Measurements from ENCODE around the gene ERVK3-1.

The ERVK3-1 gene

GRCh38 chr19:58355908-58356765, 51.0 kb downstream of the ERVK3-1 start:
- peaks cover 12% of the 10 kb centered on the region for H3K4me1 Mint-ChIP-seq
- DNase-seq (peak; percentile 32), ATAC-seq (peak; percentile 45)
- H3K27ac Mint-ChIP-seq, result no peak overlapping the region
- no peaks in the 10 kb centered on the region for H3K27me3 Mint-ChIP-seq
- H3K36me3 Mint-ChIP-seq (ENCODE audit: low read depth), result peaks cover 4% of the 10 kb centered on the region
- no peak overlapping the region for H3K4me3 Mint-ChIP-seq
- H3K9me3 Mint-ChIP-seq, result no peaks in the 10 kb centered on the region

- H3K27ac Mint-ChIP-seq, result no peak overlapping the region
- H3K4me3 Mint-ChIP-seq, result no peak overlapping the region
- H3K9me3 Mint-ChIP-seq, result no peaks in the 10 kb centered on the region
- no peaks in the 10 kb centered on the region for H3K27me3 Mint-ChIP-seq
- peaks cover 20% of the 10 kb centered on the region for H3K4me1 Mint-ChIP-seq
- DNase-seq, result no peak
- ATAC-seq, result no peak
- peaks cover 4% of the 10 kb centered on the region for H3K36me3 Mint-ChIP-seq (ENCODE audit: low read depth)
These were observed 51.7 kb downstream of the ERVK3-1 start for GRCh38 chr19:58356766-58357480.

GRCh38 chr19:58357481-58358145, 52.4 kb downstream of the ERVK3-1 start:
- Mint-ChIP-seq H3K4me1 (peaks cover 23% of the 10 kb centered on the region), H3K36me3 (ENCODE audit: low read depth) (peaks cover 2% of the 10 kb centered on the region), H3K9me3 (no peaks in the 10 kb centered on the region), H3K27me3 (no peaks in the 10 kb centered on the region), H3K27ac (no peak overlapping the region), H3K4me3 (no peak overlapping the region)
- DNase-seq (no peak), ATAC-seq (no peak)

GRCh38 chr19:58361900-58362271, 56.7 kb downstream of the ERVK3-1 start:
- Mint-ChIP-seq H3K27me3 (no peaks in the 10 kb centered on the region), H3K4me1 (peaks cover 20% of the 10 kb centered on the region), H3K36me3 (ENCODE audit: low read depth) (peaks cover 2% of the 10 kb centered on the region), H3K9me3 (no peaks in the 10 kb centered on the region), H3K4me3 (peak overlapping the region; percentile 97), H3K27ac (peak overlapping the region; percentile 99)
- DNase-seq (peak; percentile 73), ATAC-seq (peak; percentile 41)

GRCh38 chr19:58362272-58362994, 57.3 kb downstream of the ERVK3-1 start, which contains the start of gene ZNF497:
Gene ZNF497, minus strand, starts transcription at chr19:58362751. Its CDS starts 5,116 bp downstream, at chr19:58357635.
- ATAC-seq (peak; percentile 94), DNase-seq (peak; percentile 98)
- no peaks in the 10 kb centered on the region for H3K9me3 Mint-ChIP-seq
- H3K27me3 Mint-ChIP-seq, result no peaks in the 10 kb centered on the region
- H3K4me3 Mint-ChIP-seq, result peak within 1 kb of the TSS; percentile 97
- H3K4me1 Mint-ChIP-seq, result peaks cover 18% of the 10 kb centered on the region
- peak within 1 kb of the TSS; percentile 99 for H3K27ac Mint-ChIP-seq
- H3K36me3 Mint-ChIP-seq (ENCODE audit: low read depth), result peaks cover 3% of the 10 kb centered on the region

GRCh38 chr19:58364146-58364545, 59.0 kb downstream of the ERVK3-1 start:
- no peaks in the 10 kb centered on the region for H3K27me3 Mint-ChIP-seq
- H3K9me3 Mint-ChIP-seq, result no peaks in the 10 kb centered on the region
- peak overlapping the region; percentile 32 for H3K4me3 Mint-ChIP-seq
- ATAC-seq, result no peak
- DNase-seq, result no peak
- peaks cover 3% of the 10 kb centered on the region for H3K36me3 Mint-ChIP-seq (ENCODE audit: low read depth)
- H3K4me1 Mint-ChIP-seq, result peaks cover 18% of the 10 kb centered on the region
- H3K27ac Mint-ChIP-seq, result no peak overlapping the region
